Calu3 (cell line): ENCODE results near the gene HOXA7. TPM values are rescaled to one million over a fixed set of nuclear protein-coding genes. Genes with fewer than 3 reads are reported as not detected.

Source experiments
- BruUV-seq: library from RNA; stranded (reverse); fragments of 400-500 nt; replicated peaks from 2 replicates; lab custom pipeline; 2021; lab: Mats Ljungman, UMichigan
- CTCF ChIA-PET: fragments of 300-600 bp; sonication (Branson Sonifier 250); formaldehyde crosslinking; loops from one replicate; lab custom pipeline; 2022; ENCODE audit warnings: antibody characterized with exemption; lab: Charles Lee
- DNase-seq: peaks from one replicate; pipeline ENCODE4 v3.0.0; 2022
- H3K27ac Mint-ChIP-seq: one replicate; pipeline ENCODE4 v1.8.0; 2022; ENCODE audit warnings: mixed read lengths; ENCODE audit not compliant: unreplicated experiment
- H3K27me3 Mint-ChIP-seq: one replicate; pipeline ENCODE4 v1.8.0; 2022; ENCODE audit warnings: mixed read lengths; ENCODE audit not compliant: unreplicated experiment
- H3K36me3 Mint-ChIP-seq: one replicate; pipeline ENCODE4 v1.8.0; 2022; ENCODE audit warnings: mild to moderate bottlenecking, moderate library complexity, mixed read lengths; ENCODE audit not compliant: insufficient read depth, unreplicated experiment
- H3K4me1 Mint-ChIP-seq: one replicate; pipeline ENCODE4 v1.8.0; 2022; ENCODE audit warnings: mild to moderate bottlenecking, low read depth, mixed read lengths; ENCODE audit not compliant: unreplicated experiment
- H3K4me3 Mint-ChIP-seq: one replicate; pipeline ENCODE4 v1.8.0; 2022; ENCODE audit warnings: mild to moderate bottlenecking, low read depth, moderate library complexity, mixed read lengths; ENCODE audit not compliant: unreplicated experiment
- H3K9me3 Mint-ChIP-seq: one replicate; pipeline ENCODE4 v1.8.0; 2022; ENCODE audit warnings: low read depth, mixed read lengths; ENCODE audit not compliant: unreplicated experiment
- CTCF ChIP-seq: fragments of 200-600 bp; IDR thresholded peaks from one replicate; pipeline ENCODE4 v1.8.0; 2022; ENCODE audit warnings: antibody characterized with exemption; ENCODE audit not compliant: unreplicated experiment
- intact Hi-C: fragments of 100-400 bp; cut with micrococcal nuclease; formaldehyde crosslinking; loops from one replicate; pipeline ENCODE4 v1.10.0; 2022; ENCODE audit not compliant: unreplicated experiment
- total RNA-seq: library from RNA; stranded (reverse); gene quantifications from 2 replicates; pipeline ENCODE4 v1.2.3, GENCODE V29; 2022

Gene HOXA7
- total RNA-seq, 1 experiment from 2014 or later = not detected

DNA sequence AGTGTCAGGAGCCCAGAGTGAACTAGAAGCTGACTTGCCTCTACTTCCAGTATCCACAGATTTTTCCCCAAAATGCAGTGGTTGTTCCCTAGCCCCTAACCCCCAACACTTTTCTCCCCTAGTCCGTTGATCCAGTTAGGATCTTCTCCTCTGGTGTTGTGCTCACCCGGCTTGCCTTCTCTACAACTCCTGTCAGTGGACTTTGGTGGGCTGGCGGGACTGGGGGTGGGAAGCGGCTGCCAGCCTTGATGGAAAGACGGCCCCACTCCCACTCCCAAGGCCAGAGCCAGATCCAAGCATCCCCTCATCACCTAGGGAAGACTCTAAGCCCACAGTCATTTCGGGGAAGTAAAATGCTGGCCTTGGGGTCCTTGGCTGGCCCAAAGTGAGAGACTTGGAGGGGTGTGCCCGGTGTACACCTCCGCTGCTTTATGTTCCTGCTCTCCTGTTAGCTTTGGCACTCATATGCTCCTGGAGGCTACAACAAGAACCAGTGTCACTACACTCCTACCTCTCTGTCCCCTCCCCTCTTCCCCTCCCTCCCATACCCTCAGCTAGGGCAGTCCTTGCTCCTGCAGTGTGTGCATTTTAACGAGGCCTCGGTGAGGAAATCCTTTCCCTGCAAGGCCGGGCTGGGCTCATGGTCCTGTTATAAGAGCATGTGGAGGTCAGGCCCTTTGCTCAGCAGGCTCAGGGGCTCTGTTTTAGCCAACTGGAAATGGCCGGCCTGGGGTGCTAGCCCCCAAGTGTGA is 18.6 kb upstream of the HOXA7 start:
- Mint-ChIP-seq H3K27ac (peak overlapping the region; percentile 3), H3K36me3 (peaks cover 31% of the 10 kb centered on the region), H3K4me1 (peaks cover 35% of the 10 kb centered on the region), H3K27me3 (no peaks in the 10 kb centered on the region), H3K4me3 (peak overlapping the region; percentile 72), H3K9me3 (no peaks in the 10 kb centered on the region)
- TF ChIP-seq CTCF = no peak
- CTCF ChIA-PET = no interaction called here
- intact Hi-C loops = no loop called here
- no TSS peak for BruUV-seq
- no peak for DNase-seq

DNA sequence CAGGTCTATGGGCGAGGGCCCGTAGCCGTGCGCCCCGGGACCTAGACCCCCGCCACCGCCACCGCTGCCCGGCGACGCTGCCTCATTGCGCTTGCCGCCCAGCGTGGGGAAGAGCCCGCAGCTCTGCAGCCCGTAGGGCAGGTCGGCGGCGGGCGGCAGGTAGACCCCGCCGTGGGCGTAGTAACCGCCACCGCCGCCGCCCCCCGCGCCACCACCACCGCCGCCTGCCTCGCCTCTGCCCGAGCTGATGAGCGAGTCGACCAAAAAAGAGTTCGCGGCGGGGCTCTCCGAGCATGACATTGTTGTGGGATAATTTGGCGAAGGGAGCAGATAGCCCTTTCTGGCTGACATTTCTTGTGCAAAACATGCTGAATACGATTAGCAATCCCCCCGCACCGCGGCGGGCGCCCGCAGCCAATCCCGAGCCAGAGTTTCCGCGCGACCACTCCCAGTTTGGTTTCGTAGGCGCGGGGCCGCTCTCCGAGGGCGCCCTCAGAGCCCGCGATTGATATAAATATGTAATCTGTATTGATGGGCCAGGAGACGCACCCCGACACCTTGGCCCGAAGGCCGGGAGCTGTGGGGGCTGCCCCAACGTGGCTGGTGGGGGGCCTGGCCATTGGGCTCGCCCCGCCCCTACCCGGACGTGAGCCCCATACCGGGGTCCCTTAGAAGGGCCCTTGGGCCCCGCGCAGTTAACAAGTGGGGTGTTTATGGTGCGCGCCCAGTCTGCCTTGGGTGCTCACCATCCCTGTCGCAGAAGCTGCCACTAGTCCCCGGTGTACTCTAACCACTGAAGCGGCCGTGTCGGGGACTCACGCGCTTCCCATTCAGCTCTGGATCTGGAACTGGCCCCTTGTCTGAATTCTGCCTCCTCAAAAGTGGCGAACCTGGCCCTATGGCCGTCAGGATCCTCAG is 17.7 kb upstream of the HOXA7 start, which contains the start of gene HOXA10:
Gene HOXA10 (minus strand): TSS at position 365 of the 918 bp plus-strand sequence. CDS start 14 bp downstream, at position 351.
- Mint-ChIP-seq H3K9me3 (no peaks in the 10 kb centered on the region), H3K36me3 (peaks cover 39% of the 10 kb centered on the region), H3K4me3 (peak within 1 kb of the TSS; percentile 72), H3K27me3 (no peaks in the 10 kb centered on the region), H3K27ac (peak within 1 kb of the TSS; percentile 3), H3K4me1 (peaks cover 29% of the 10 kb centered on the region)
- DNase-seq = no peak
- BruUV-seq = no TSS peak
- TF ChIP-seq CTCF = no peak
- intact Hi-C loops = no loop called here
- CTCF ChIA-PET = interaction anchor here (0.7 to 2.1 kb wide), 2 partner anchors 24 to 616 kb away, joined by 3 to 8 read pairs; no protein-coding TSS in a partner anchor

DNA sequence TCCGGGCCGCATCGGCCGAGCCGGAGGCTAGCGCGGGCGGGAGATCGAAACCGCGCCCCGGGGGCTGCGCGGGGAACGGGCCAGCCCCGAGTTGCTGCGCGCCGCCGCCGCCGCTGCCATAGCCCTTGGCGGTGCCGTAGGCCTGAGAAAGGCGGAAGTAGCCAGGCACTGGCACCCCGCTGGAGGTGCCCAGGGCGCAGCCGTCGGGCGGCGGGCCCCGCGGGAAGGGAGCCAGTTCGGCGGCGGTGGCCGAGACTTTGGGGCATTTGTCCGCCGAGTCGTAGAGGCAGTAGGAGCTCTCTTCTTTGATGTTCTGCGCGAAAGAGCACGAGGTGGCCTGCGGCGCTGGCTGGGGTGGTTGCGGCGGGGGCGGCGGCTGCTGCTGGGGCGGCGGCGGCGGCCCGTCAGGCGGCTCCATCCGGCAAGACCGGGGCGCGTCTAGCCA is 17.1 kb upstream of the HOXA7 start:
- DNase-seq = peak; percentile 73

More for the DNA sequence above, 17.1 kb upstream of the HOXA7 start:
- CTCF ChIA-PET = interaction anchor here (0.7 to 2.1 kb wide), 2 partner anchors 23 to 616 kb away, joined by 3 to 8 read pairs; no protein-coding TSS in a partner anchor
- Mint-ChIP-seq H3K9me3 (no peaks in the 10 kb centered on the region), H3K27me3 (no peaks in the 10 kb centered on the region), H3K36me3 (peaks cover 44% of the 10 kb centered on the region), H3K4me1 (peaks cover 34% of the 10 kb centered on the region), H3K4me3 (peak overlapping the region; percentile 72), H3K27ac (no peak overlapping the region)
- TF ChIP-seq CTCF = no peak
- BruUV-seq = no TSS peak
- intact Hi-C loops = no loop called here
